ENCODE data around the gene SPRY4. TPM values are rescaled to one million over a fixed set of nuclear protein-coding genes. Genes with fewer than 3 reads are reported as not detected.
A peak's percentile ranks its signal among the peaks of the same experiment; 100 is the strongest.

The SPRY4 gene
- total RNA-seq, 4 donors from 2014 or later: 8.2 to 19.3 (median 15.7) TPM

DNA sequence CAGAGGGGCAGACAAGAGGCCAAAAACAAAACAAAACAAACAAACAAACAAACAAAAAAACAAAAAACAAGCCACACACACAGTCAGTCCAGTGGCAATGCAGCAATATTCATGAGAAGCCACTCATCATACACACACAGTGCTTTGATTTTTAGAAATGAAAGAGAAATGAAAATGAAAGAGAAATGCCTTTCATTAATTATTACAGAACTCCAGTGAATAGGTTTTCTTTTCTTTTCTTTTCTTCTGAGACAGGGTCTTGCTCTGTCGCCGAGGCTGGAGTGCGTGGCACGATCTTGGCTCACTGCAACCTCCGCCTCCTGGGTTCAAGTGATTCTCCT, 36.9 kb downstream of the SPRY4 start:
- Histone ChIP-seq H3K27me3 (no peaks in the 10 kb centered on the region), H3K9me3 (no peaks in the 10 kb centered on the region), H3K36me3 (no peaks in the 10 kb centered on the region), H3K4me1 (peaks cover 0 to 21% (median 3%) of the 10 kb centered on the region in 4 donors), H3K27ac (no peak overlapping the region), H3K4me3 (no peak overlapping the region)
- WGBS, 2 donors (ENCODE audit: low coverage in 1 of 2): 79 to 87% methylated on average over 5 of the region's 5 CpGs
- in situ Hi-C loops (cut with MboI; ENCODE audit: low pct_ligation_motif_present in 1 of 4, low pct_unique_long_range_greater_than_20kb in 1 of 4, low sequenced_read_pairs in 3 of 4) (no loop called here), intact Hi-C loops (cut with DNase I; ENCODE audit: low total_unique reads) (no loop called here)
- TF ChIP-seq POLR2A (IDR thresholded peaks at IDR 0.05): no peak
- no peak for DNase-seq

DNA sequence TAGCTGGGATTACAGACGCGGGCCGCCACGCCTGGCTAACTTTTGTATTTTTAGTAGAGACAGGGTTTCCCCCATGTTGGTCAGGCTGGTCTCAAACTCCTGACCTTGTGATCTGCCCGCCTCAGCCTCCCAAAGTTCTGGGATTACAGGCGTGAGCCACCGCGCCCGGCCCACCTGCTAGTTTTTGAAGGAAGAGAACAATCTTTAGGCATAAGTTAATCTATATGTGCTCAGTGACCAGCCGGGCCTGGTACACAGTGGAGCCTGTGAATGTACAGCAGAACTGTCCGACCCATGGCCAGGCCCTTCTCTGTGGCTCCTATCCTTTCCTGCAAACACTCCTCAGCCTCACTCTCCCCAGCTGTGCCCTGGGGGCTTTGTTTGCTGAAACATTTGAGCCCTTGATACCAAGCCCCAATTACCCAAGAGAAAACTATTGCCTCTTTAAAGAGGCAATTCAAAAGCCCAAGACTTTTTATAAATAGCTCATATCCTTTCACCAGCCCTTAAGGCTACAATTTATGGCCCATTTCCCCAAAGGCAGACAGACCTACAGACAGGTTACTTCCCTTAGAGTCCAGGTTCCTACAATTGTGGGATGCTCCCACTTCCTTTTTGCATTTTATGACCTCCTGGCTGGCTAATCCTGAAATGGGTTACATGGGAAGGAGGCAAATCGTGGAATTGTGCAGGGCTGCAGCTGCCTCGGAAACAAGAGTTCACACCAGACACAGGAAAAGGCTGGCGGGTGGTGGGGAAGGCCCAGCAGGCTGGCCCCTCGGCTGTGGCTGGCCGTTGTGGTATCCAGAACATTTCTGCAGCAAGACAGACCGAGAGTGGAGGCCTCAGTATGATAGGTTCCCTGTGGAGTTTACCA, 37.5 kb downstream of the SPRY4 start:
- H3K4me1 ChIP-seq: peaks cover 0 to 21% (median 3%) of the 10 kb centered on the region in 4 donors
- no peak overlapping the region for H3K4me3 ChIP-seq
- H3K27ac ChIP-seq: no peak overlapping the region
- no peaks in the 10 kb centered on the region for H3K36me3 ChIP-seq
- DNase-seq: no peak
- 24 to 72% methylated on average over 5 to 17 of the region's 17 CpGs for WGBS, 2 donors (ENCODE audit: low coverage in 1 of 2)
- in situ Hi-C loops (cut with MboI; ENCODE audit: low pct_ligation_motif_present in 1 of 4, low pct_unique_long_range_greater_than_20kb in 1 of 4, low sequenced_read_pairs in 3 of 4) (no loop called here), intact Hi-C loops (cut with DNase I; ENCODE audit: low total_unique reads) (no loop called here)
- no peaks in the 10 kb centered on the region for H3K27me3 ChIP-seq
- no peaks in the 10 kb centered on the region for H3K9me3 ChIP-seq
- TF ChIP-seq POLR2AphosphoS5 (IDR thresholded peaks at IDR 0.05) (no peak), CTCF (IDR thresholded peaks at IDR 0.05) (no peak), POLR2A (IDR thresholded peaks at IDR 0.05) (no peak), EP300 (IDR thresholded peaks at IDR 0.05; ENCODE audit: low read depth) (no peak)

DNA sequence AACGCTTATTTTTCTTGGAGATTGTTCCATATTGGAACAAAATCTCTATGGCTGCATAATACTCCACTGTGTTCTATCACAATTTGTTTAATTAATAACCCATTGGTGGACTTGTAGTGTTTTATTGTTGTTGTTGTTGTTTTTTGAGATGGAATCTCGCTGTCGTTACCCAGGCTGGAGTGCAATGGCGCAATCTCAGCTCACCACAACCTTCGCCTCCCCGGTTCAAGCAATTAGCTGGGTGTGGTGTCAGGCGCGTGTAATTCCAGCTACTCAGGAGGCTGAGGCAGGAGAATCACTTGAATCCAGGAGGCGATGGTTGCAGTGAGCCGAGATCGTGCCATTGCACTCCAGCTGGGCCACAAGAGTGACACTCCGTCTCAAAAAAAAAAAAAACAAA, 38.7 kb downstream of the SPRY4 start:
- Histone ChIP-seq H3K4me1 (peaks cover 0 to 19% (median 3%) of the 10 kb centered on the region in 4 donors), H3K27me3 (no peaks in the 10 kb centered on the region), H3K36me3 (no peaks in the 10 kb centered on the region), H3K27ac (no peak overlapping the region), H3K4me3 (no peak overlapping the region), H3K9me3 (no peaks in the 10 kb centered on the region)
- in situ Hi-C loops (cut with MboI; ENCODE audit: low pct_ligation_motif_present in 1 of 4, low pct_unique_long_range_greater_than_20kb in 1 of 4, low sequenced_read_pairs in 3 of 4): no loop called here
- intact Hi-C loops (cut with DNase I; ENCODE audit: low total_unique reads): no loop called here
- 66 to 80% methylated on average over 2 to 12 of the region's 12 CpGs for WGBS, 2 donors (ENCODE audit: low coverage in 1 of 2)
- no peak for TF ChIP-seq EP300 (IDR thresholded peaks at IDR 0.05; ENCODE audit: low read depth)
- peak; percentile 66 for DNase-seq

- DNase-seq: no peak
Measured at GRCh38 chr5:142283304-142283703, 41.5 kb downstream of the SPRY4 start.

More at GRCh38 chr5:142283304-142283703, 41.5 kb downstream of the SPRY4 start:
- TF ChIP-seq CTCF (IDR thresholded peaks at IDR 0.05) (no peak), POLR2AphosphoS5 (IDR thresholded peaks at IDR 0.05) (no peak), EP300 (IDR thresholded peaks at IDR 0.05; ENCODE audit: low read depth) (no peak), POLR2A (IDR thresholded peaks at IDR 0.05) (no peak)
- in situ Hi-C loops (cut with MboI; ENCODE audit: low pct_ligation_motif_present in 1 of 4, low pct_unique_long_range_greater_than_20kb in 1 of 4, low sequenced_read_pairs in 3 of 4): no loop called here
- H3K9me3 ChIP-seq: no peaks in the 10 kb centered on the region
- no peak overlapping the region for H3K4me3 ChIP-seq
- WGBS, 2 donors (ENCODE audit: low coverage in 1 of 2): 73 to 90% methylated on average over 4 to 6 of the region's 6 CpGs
- intact Hi-C loops (cut with DNase I; ENCODE audit: low total_unique reads): no loop called here
- no peaks in the 10 kb centered on the region for H3K27me3 ChIP-seq
- peaks cover 0 to 12% (median 0%) of the 10 kb centered on the region in 4 donors for H3K4me1 ChIP-seq
- no peaks in the 10 kb centered on the region for H3K36me3 ChIP-seq
- no peak overlapping the region for H3K27ac ChIP-seq
